Neural cell (in vitro differentiated cells): ENCODE data around the gene NFE2L3. TPM values are rescaled to one million over a fixed set of nuclear protein-coding genes. Genes with fewer than 3 reads are reported as not detected.
"Not testable (repeated sequence)": the region's sequence is repeated elsewhere in the genome, so short reads cannot be mapped to it uniquely, and the experiment has no call there.

Source experiments
- H2AFZ ChIP-seq: fragments of 200-600, 300-800 bp; sonication (generic), shearing (Covaris generic); 2 replicates; pipeline ENCODE4 v1.6.0; 2014; ENCODE audit warnings: low read depth, mild to moderate bottlenecking, antibody characterized with exemption, low read length, moderate library complexity
- H3F3A ChIP-seq: fragments of 200-600 bp; shearing (Covaris generic); 2 replicates; pipeline ENCODE4 v1.6.1; 2016; ENCODE audit warnings: mild to moderate bottlenecking, moderate library complexity, mixed read lengths, antibody characterized with exemption, low read length; ENCODE audit not compliant: insufficient read depth, poor library complexity, severe bottlenecking
- H3K27ac ChIP-seq: fragments of 200-600, 300-800 bp; sonication (generic), shearing (Covaris generic); 2 replicates; pipeline ENCODE4 v1.5.1; 2014; ENCODE audit warnings: mild to moderate bottlenecking, low read length, moderate library complexity
- H3K27me3 ChIP-seq: fragments of 300-800, 200-600 bp; sonication (generic), shearing (Covaris generic); 2 replicates; pipeline ENCODE4 v1.6.0; 2014; ENCODE audit warnings: mild to moderate bottlenecking, low read depth, low read length, moderate library complexity; ENCODE audit not compliant: insufficient read depth
- H3K36me3 ChIP-seq: fragments of 300-800, 200-600 bp; sonication (generic), shearing (Covaris generic); 2 replicates; pipeline ENCODE4 v1.5.1; 2014; ENCODE audit warnings: mild to moderate bottlenecking, antibody characterized with exemption, low read length, moderate library complexity; ENCODE audit not compliant: insufficient read depth
- H3K4me2 ChIP-seq: fragments of 300-800, 200-600 bp; sonication (generic), shearing (Covaris generic); 2 replicates; pipeline ENCODE4 v1.6.0; 2014; ENCODE audit warnings: mild to moderate bottlenecking, low read length
- H3K4me3 ChIP-seq: fragments of 300-800, 200-600 bp; sonication (generic), shearing (Covaris generic); 2 replicates; pipeline ENCODE4 v1.5.1; 2014; ENCODE audit warnings: mild to moderate bottlenecking, low read length, moderate library complexity
- H3K79me2 ChIP-seq: fragments of 200-600 bp; shearing (Covaris generic); replicated peaks from 2 replicates; pipeline ENCODE4 v1.6.0; 2014; ENCODE audit warnings: mild to moderate bottlenecking, low read length, moderate library complexity; ENCODE audit not compliant: insufficient read depth
- H3K9ac ChIP-seq: fragments of 300-800, 200-600 bp; sonication (generic), shearing (Covaris generic); 2 replicates; pipeline ENCODE4 v1.6.1; 2016; ENCODE audit warnings: mild to moderate bottlenecking, low read length, mixed read lengths
- H3K9me2 ChIP-seq: fragments of 200-600 bp; shearing (Covaris generic); 2 replicates; pipeline ENCODE4 v1.6.1; 2016; ENCODE audit warnings: mild to moderate bottlenecking, low read length, mixed read lengths; ENCODE audit not compliant: insufficient read depth
- H3K9me3 ChIP-seq: fragments of 200-600, 300-800 bp; sonication (generic), shearing (Covaris generic); 2 replicates; pipeline ENCODE4 v1.6.1; 2016; ENCODE audit warnings: mild to moderate bottlenecking, mixed run types, low read length, moderate library complexity, mixed read lengths
- H4K20me1 ChIP-seq: fragments of 200-600 bp; shearing (Covaris generic); 2 replicates; pipeline ENCODE4 v1.6.1; 2016; ENCODE audit warnings: mild to moderate bottlenecking, mixed run types; ENCODE audit not compliant: insufficient read depth
- CTCF ChIP-seq: fragments of 450-650 bp; IDR thresholded peaks from 2 replicates; pipeline ENCODE4 v1.5.1; 2014; ENCODE audit warnings: antibody characterized with exemption, mild to moderate bottlenecking, moderate library complexity; ENCODE audit not compliant: poor library complexity, severe bottlenecking
- EP300 ChIP-seq: fragments of 450-650 bp; conservative IDR thresholded peaks from 2 replicates; pipeline ENCODE4 v1.6.1; 2014; ENCODE audit warnings: antibody characterized with exemption, mild to moderate bottlenecking, moderate library complexity; ENCODE audit not compliant: poor library complexity, severe bottlenecking
- EZH2 ChIP-seq: fragments of 200-600, 300-800 bp; shearing (Covaris generic), sonication (generic); IDR thresholded peaks from 2 replicates; pipeline ENCODE4 v1.6.1; 2014; ENCODE audit warnings: antibody characterized with exemption, low read length, borderline replicate concordance, mild to moderate bottlenecking; ENCODE audit not compliant: insufficient read depth, poor library complexity, severe bottlenecking
- MXI1 ChIP-seq: fragments of 450-650 bp; conservative IDR thresholded peaks from 2 replicates; pipeline ENCODE4 v1.6.1; 2014; ENCODE audit warnings: antibody characterized with exemption, mild to moderate bottlenecking; ENCODE audit not compliant: poor library complexity, severe bottlenecking
- POLR2AphosphoS5 ChIP-seq: IDR thresholded peaks from 2 replicates; pipeline ENCODE4 v1.6.1; 2012
- RAD21 ChIP-seq: fragments of 450-650 bp; conservative IDR thresholded peaks from 2 replicates; pipeline ENCODE4 v1.6.1; 2014; ENCODE audit warnings: antibody characterized with exemption, mild to moderate bottlenecking, moderate library complexity
- REST ChIP-seq: IDR thresholded peaks from 2 replicates; pipeline ENCODE4 v1.6.1; 2012; ENCODE audit warnings: borderline replicate concordance
- SMC3 ChIP-seq: fragments of 450-650 bp; conservative IDR thresholded peaks from 2 replicates; pipeline ENCODE4 v1.6.1; 2014; ENCODE audit warnings: antibody characterized with exemption, mild to moderate bottlenecking, moderate library complexity; ENCODE audit not compliant: poor library complexity
- TAF1 ChIP-seq: IDR thresholded peaks from 2 replicates; pipeline ENCODE4 v1.6.1; 2012; ENCODE audit warnings: low read depth
- polyA plus RNA-seq: library from polyadenylated mRNA; depleted of rRNA; stranded (reverse); fragments of >200 nt; gene quantifications from 2 replicates; pipeline ENCODE4 v1.2.3, GENCODE V29; 2014

NFE2L3 gene
- polyA plus RNA-seq, 1 donor from 2014 or later, result 2.9 TPM

GRCh38 chr7:26151650-26151952 lies 397 bp upstream of the NFE2L3 start:
- peak overlapping the region; percentile 67 for H3K4me3 ChIP-seq

GRCh38 chr7:26152782-26153240 lies 813 bp downstream of the NFE2L3 start:
- peak overlapping the region; percentile 67 for H3K4me3 ChIP-seq
- not testable (repeated sequence) for H3K9me2 ChIP-seq, H3F3A ChIP-seq, H3K36me3 ChIP-seq, H3K9me3 ChIP-seq, H3K27ac ChIP-seq, H4K20me1 ChIP-seq, H3K4me2 ChIP-seq, H2AFZ ChIP-seq, H3K79me2 ChIP-seq
- H3K27me3 ChIP-seq, result peaks cover 35% of the 10 kb centered on the region
- H3K9ac ChIP-seq, result peak overlapping the region; percentile 41
- peak; percentile 19 for TF ChIP-seq POLR2AphosphoS5

More at GRCh38 chr7:26151650-26151952, 397 bp upstream of the NFE2L3 start:
- no peaks in the 10 kb centered on the region for H4K20me1 ChIP-seq
- TF ChIP-seq EP300 (no peak), REST (no peak), TAF1 (no peak), MXI1 (no peak), CTCF (no peak), RAD21 (no peak), SMC3 (no peak), EZH2 (no peak), POLR2AphosphoS5 (no peak)
- H3K4me2 ChIP-seq, result no peak overlapping the region
- H3K27ac ChIP-seq, result no peak overlapping the region
- H3K9ac ChIP-seq, result no peak overlapping the region
- peaks cover 35% of the 10 kb centered on the region for H3K27me3 ChIP-seq
- H3K9me2 ChIP-seq, result no peaks in the 10 kb centered on the region
- H2AFZ ChIP-seq, result no peak overlapping the region
- no peaks in the 10 kb centered on the region for H3K9me3 ChIP-seq
- H3K79me2 ChIP-seq, result no peaks in the 10 kb centered on the region
- H3K36me3 ChIP-seq, result no peaks in the 10 kb centered on the region
- H3F3A ChIP-seq, result no peaks in the 10 kb centered on the region

- H3K27ac ChIP-seq, result no peak overlapping the region
These were observed 1.3 kb downstream of the NFE2L3 start for GRCh38 chr7:26153241-26153822.

More at GRCh38 chr7:26153241-26153822, 1.3 kb downstream of the NFE2L3 start:
- no peak overlapping the region for H2AFZ ChIP-seq
- peak; percentile 8 for TF ChIP-seq POLR2AphosphoS5
- TF ChIP-seq MXI1, result no peak
- H4K20me1 ChIP-seq, result no peaks in the 10 kb centered on the region
- H3K4me3 ChIP-seq, result peak overlapping the region; percentile 67
- H3K36me3 ChIP-seq, result no peaks in the 10 kb centered on the region
- no peaks in the 10 kb centered on the region for H3K9me2 ChIP-seq
- no peak overlapping the region for H3K4me2 ChIP-seq
- peaks cover 35% of the 10 kb centered on the region for H3K27me3 ChIP-seq
- H3K9me3 ChIP-seq, result no peaks in the 10 kb centered on the region
- H3K79me2 ChIP-seq, result no peaks in the 10 kb centered on the region
- no peaks in the 10 kb centered on the region for H3F3A ChIP-seq
- no peak overlapping the region for H3K9ac ChIP-seq
